Loucy (cell line): Measurements from ENCODE around the gene ZNF418.

Source experiments
- H2AFZ ChIP-seq: fragments of 200-600 bp; sonication (generic); 2 replicates; pipeline ENCODE4 v1.6.0; 2016; ENCODE audit warnings: antibody characterized with exemption, mild to moderate bottlenecking, low read length, moderate library complexity
- H3F3A ChIP-seq: fragments of 200-600 bp; 2 replicates; pipeline ENCODE4 v1.6.0; 2016; ENCODE audit warnings: antibody characterized with exemption, low read depth, mild to moderate bottlenecking
- H3K27me3 ChIP-seq: fragments of 200-600 bp; sonication (generic); 2 replicates; pipeline ENCODE4 v1.6.1; 2014; ENCODE audit warnings: low read length, mild to moderate bottlenecking; ENCODE audit not compliant: insufficient read depth, poor library complexity, severe bottlenecking
- H3K36me3 ChIP-seq: fragments of 200-600 bp; sonication (generic); 2 replicates; pipeline ENCODE4 v1.6.1; 2016; ENCODE audit warnings: low read length; ENCODE audit not compliant: insufficient read depth
- H3K4me1 ChIP-seq: fragments of 200-600 bp; sonication (generic); 2 replicates; pipeline ENCODE4 v1.5.1; 2014; ENCODE audit warnings: low read length, mild to moderate bottlenecking; ENCODE audit not compliant: insufficient read depth, poor library complexity, severe bottlenecking
- H3K4me2 ChIP-seq: fragments of 200-600 bp; sonication (generic); 2 replicates; pipeline ENCODE4 v1.6.0; 2014; ENCODE audit warnings: antibody characterized with exemption, low read length, low read depth, mild to moderate bottlenecking; ENCODE audit not compliant: poor library complexity, severe bottlenecking
- H3K4me3 ChIP-seq: fragments of 200-600 bp; sonication (generic); 2 replicates; pipeline ENCODE4 v1.5.1; 2014; ENCODE audit warnings: low read length, mild to moderate bottlenecking, mixed read lengths; ENCODE audit not compliant: poor library complexity, severe bottlenecking
- H3K79me2 ChIP-seq: fragments of 200-600 bp; sonication (generic); 2 replicates; pipeline ENCODE4 v1.6.1; 2014; ENCODE audit warnings: low read length; ENCODE audit not compliant: insufficient read depth
- H3K9ac ChIP-seq: fragments of 200-600 bp; sonication (generic); 2 replicates; pipeline ENCODE4 v1.6.0; 2014; ENCODE audit warnings: mild to moderate bottlenecking, low read depth, low read length, moderate library complexity; ENCODE audit not compliant: poor library complexity, severe bottlenecking
- H3K9me2 ChIP-seq: fragments of 200-600 bp; sonication (generic); replicated peaks from 2 replicates; pipeline ENCODE4 v1.6.1; 2016; ENCODE audit warnings: low read depth, low read length, mixed read lengths
- H3K9me3 ChIP-seq: fragments of 200-600 bp; sonication (generic); 2 replicates; pipeline ENCODE4 v1.6.1; 2014; ENCODE audit warnings: mild to moderate bottlenecking, antibody characterized with exemption, low read length, low read depth; ENCODE audit not compliant: insufficient read depth
- H4K20me1 ChIP-seq: fragments of 200-600 bp; sonication (generic); 2 replicates; pipeline ENCODE4 v1.6.0; 2014; ENCODE audit warnings: antibody characterized with exemption, low read length, mild to moderate bottlenecking; ENCODE audit not compliant: insufficient read depth, poor library complexity, severe bottlenecking
- CTCF ChIP-seq: fragments of 200-600 bp; sonication (generic); conservative IDR thresholded peaks from 2 replicates; pipeline ENCODE4 v1.5.1; 2014; ENCODE audit warnings: mild to moderate bottlenecking, antibody characterized with exemption, low read length
- EZH2phosphoT487 ChIP-seq: fragments of 200-600 bp; IDR thresholded peaks from 2 replicates; pipeline ENCODE4 v1.6.1; 2018; ENCODE audit warnings: antibody characterized with exemption, mild to moderate bottlenecking, moderate library complexity, borderline replicate concordance

ZNF418 gene

GRCh38 chr19:57947088-57947418 is 11.9 kb upstream of the ZNF418 start:
- H3K9ac ChIP-seq: peak overlapping the region; percentile 97
- H3K4me2 ChIP-seq: peak overlapping the region; percentile 98
- H3K4me3 ChIP-seq: peak overlapping the region; percentile 100
- H3K4me1 ChIP-seq: peaks cover 17% of the 10 kb centered on the region
- H2AFZ ChIP-seq: peak overlapping the region; percentile 71
- peaks cover 52% of the 10 kb centered on the region for H3K79me2 ChIP-seq
- H3K36me3 ChIP-seq: peaks cover 21% of the 10 kb centered on the region
- TF ChIP-seq CTCF (no peak), EZH2phosphoT487 (no peak)
- H4K20me1 ChIP-seq: peaks cover 29% of the 10 kb centered on the region
- H3K9me2 ChIP-seq: no peaks in the 10 kb centered on the region
- H3F3A ChIP-seq: no peaks in the 10 kb centered on the region
- H3K27me3 ChIP-seq: peaks cover 5% of the 10 kb centered on the region
- peaks cover 2% of the 10 kb centered on the region; the same call in 1 of the 2 replicates for H3K9me3 ChIP-seq

- H3K27me3 ChIP-seq: peaks cover 5% of the 10 kb centered on the region
- H3K4me1 ChIP-seq: peaks cover 17% of the 10 kb centered on the region
- peaks cover 29% of the 10 kb centered on the region for H3K36me3 ChIP-seq
- peak overlapping the region; percentile 100 for H3K4me3 ChIP-seq
- H3K9ac ChIP-seq: peak overlapping the region; percentile 97
- peak overlapping the region; percentile 98 for H3K4me2 ChIP-seq
- H4K20me1 ChIP-seq: peaks cover 29% of the 10 kb centered on the region
- peaks cover 5% of the 10 kb centered on the region; the same call in 1 of the 2 replicates for H3K9me3 ChIP-seq
- no peaks in the 10 kb centered on the region for H3F3A ChIP-seq
- H3K9me2 ChIP-seq: no peaks in the 10 kb centered on the region
- TF ChIP-seq CTCF (no peak), EZH2phosphoT487 (no peak)
- H2AFZ ChIP-seq: no peak overlapping the region
- H3K79me2 ChIP-seq: peaks cover 60% of the 10 kb centered on the region
Measured at GRCh38 chr19:57946316-57946715, 11.1 kb upstream of the ZNF418 start.

- Histone ChIP-seq H3K27me3 (no peaks in the 10 kb centered on the region), H3K79me2 (peaks cover 61% of the 10 kb centered on the region), H2AFZ (no peak overlapping the region), H3K4me1 (peaks cover 17% of the 10 kb centered on the region), H3K36me3 (peaks cover 43% of the 10 kb centered on the region), H3K4me2 (no peak overlapping the region), H3K9me3 (peaks cover 5% of the 10 kb centered on the region; the same call in 1 of the 2 replicates), H3K4me3 (no peak overlapping the region), H3K9me2 (no peaks in the 10 kb centered on the region), H3K9ac (no peak overlapping the region), H3F3A (no peaks in the 10 kb centered on the region), H4K20me1 (peaks cover 22% of the 10 kb centered on the region)
- TF ChIP-seq EZH2phosphoT487 (no peak), CTCF (no peak)
Measured at GRCh38 chr19:57941593-57941992, 6.4 kb upstream of the ZNF418 start.
